ENCODE results near the gene MICALL1.
"Not testable (repeated sequence)": the region's sequence is repeated elsewhere in the genome, so short reads cannot be mapped to it uniquely, and the experiment has no call there.

The MICALL1 gene

DNA sequence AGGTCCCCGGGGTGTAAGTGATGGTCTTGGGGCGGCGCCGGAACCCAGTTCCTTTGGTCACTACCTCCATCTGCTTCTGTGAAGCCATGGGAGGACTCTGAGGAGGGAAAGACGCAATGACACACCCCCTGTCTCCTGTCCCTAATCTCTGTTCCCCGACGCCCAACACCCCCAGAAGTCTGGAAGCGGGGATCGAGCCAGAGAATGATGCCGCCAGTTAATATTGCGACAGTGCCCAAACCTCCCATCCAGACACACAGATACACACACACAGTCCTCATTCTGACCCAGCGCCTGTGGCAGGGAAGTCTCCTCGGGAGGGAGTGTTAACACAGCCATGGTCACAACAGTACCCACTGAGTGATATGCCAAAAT is 47.0 kb downstream of the MICALL1 start:
- peak overlapping the region; percentile 63 for H3K27ac ChIP-seq
- peak overlapping the region; percentile 78 to 83 for H3K4me3 ChIP-seq (ENCODE audit: low read depth in 1 of 2, low read length in 1 of 2)
- H3K36me3 ChIP-seq: peaks cover 16% of the 10 kb centered on the region
- H3K9me3 ChIP-seq: no peaks in the 10 kb centered on the region
- H3K27me3 ChIP-seq: peaks cover 26% of the 10 kb centered on the region
- TF ChIP-seq, protein P1, sequence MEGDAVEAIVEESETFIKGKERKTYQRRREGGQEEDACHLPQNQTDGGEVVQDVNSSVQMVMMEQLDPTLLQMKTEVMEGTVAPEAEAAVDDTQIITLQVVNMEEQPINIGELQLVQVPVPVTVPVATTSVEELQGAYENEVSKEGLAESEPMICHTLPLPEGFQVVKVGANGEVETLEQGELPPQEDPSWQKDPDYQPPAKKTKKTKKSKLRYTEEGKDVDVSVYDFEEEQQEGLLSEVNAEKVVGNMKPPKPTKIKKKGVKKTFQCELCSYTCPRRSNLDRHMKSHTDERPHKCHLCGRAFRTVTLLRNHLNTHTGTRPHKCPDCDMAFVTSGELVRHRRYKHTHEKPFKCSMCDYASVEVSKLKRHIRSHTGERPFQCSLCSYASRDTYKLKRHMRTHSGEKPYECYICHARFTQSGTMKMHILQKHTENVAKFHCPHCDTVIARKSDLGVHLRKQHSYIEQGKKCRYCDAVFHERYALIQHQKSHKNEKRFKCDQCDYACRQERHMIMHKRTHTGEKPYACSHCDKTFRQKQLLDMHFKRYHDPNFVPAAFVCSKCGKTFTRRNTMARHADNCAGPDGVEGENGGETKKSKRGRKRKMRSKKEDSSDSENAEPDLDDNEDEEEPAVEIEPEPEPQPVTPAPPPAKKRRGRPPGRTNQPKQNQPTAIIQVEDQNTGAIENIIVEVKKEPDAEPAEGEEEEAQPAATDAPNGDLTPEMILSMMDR (IDR thresholded peaks at IDR 0.05): no peak
- H3K4me1 ChIP-seq (ENCODE audit: control insufficient read depth in 1 of 2, insufficient read depth in 1 of 2, low read depth in 1 of 2, low read length in 1 of 2): peaks cover 23 to 24% of the 10 kb centered on the region in 2 experiments

DNA sequence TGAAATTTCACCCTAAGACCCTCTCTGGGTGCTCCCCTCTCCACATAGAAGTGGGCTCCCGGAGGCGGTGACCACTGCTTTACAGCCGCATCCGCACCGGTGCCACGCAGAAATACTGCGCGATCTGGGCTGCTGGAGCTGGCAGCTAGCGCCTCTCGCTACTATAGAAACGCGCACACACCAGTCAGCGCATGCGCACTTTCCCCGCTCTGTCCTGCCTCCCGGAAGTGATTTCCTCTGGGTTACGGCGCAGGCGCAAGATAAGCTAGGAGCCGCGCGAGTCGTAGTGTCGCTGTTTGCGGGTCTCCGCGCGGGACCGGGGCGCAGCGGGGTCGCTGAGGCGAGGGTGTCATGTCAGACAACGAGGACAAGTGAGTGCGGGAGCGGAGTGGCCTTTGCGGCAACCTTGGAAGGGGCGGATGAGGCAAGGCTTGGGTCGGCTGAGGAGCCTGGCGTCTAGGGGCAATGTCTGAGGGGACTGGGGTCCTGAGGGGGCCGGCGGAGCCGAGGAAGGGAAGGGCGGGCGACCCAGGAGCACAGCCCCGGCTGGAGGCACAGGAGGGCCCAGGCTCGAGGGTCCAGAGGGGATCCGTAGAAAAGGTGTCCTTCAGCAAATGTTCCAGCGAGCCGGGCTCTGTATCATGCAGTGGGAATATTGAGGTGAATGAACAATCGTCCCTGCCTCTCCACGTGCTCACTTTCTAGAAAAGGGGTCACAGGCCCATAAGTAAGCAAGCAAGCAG is 47.5 kb downstream of the MICALL1 start, which contains the start of the genes C22orf23 and POLR2F:
C22orf23 (minus strand) TSS at position 165 of the 743 bp plus-strand sequence. CDS start 452 bp downstream, outside the sequence.
POLR2F (plus strand) TSS at position 263 of the 743 bp plus-strand sequence; CDS start at position 352, 89 bp downstream.
- H3K9me3 ChIP-seq: no peaks in the 10 kb centered on the region
- peaks cover 20% of the 10 kb centered on the region for H3K36me3 ChIP-seq
- H3K4me1 ChIP-seq (ENCODE audit: control insufficient read depth in 1 of 2, insufficient read depth in 1 of 2, low read depth in 1 of 2, low read length in 1 of 2): peaks cover 23 to 24% of the 10 kb centered on the region in 2 experiments
- peaks cover 26% of the 10 kb centered on the region for H3K27me3 ChIP-seq
- peak within 1 kb of the TSS; percentile 63 for H3K27ac ChIP-seq
- TF ChIP-seq, protein P1 (IDR thresholded peaks at IDR 0.05): no peak
- H3K4me3 ChIP-seq (ENCODE audit: low read depth in 1 of 2, low read length in 1 of 2): peak within 1 kb of the TSS; percentile 78 to 83

DNA sequence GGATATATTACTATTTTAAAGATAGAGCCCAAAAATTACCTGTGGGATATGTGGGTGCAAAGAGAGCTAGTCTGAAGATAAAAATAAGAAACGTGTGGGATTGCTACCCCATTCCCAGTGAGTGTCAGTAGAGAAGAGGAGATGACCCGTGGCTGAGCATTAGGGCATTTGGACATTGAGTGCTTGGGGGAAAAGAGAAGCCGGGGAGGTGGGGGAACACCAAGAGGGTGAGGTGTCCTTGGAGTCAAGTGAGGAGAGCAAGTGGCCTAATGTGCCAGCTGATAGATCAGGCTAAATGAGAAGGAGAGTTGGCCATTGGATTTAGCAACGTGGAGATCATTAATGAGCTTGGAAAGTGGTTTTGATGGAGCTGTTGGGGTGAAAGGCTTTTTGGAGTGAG is 48.6 kb downstream of the MICALL1 start:
- peaks cover 31% of the 10 kb centered on the region for H3K36me3 ChIP-seq
- peaks cover 26% of the 10 kb centered on the region for H3K27me3 ChIP-seq
- H3K4me3 ChIP-seq (ENCODE audit: low read depth in 1 of 2, low read length in 1 of 2): peak overlapping the region in 1 of 2 experiments; percentile 78
- peaks cover 23 to 24% of the 10 kb centered on the region in 2 experiments for H3K4me1 ChIP-seq (ENCODE audit: control insufficient read depth in 1 of 2, insufficient read depth in 1 of 2, low read depth in 1 of 2, low read length in 1 of 2)
- no peaks in the 10 kb centered on the region for H3K9me3 ChIP-seq
- no peak overlapping the region for H3K27ac ChIP-seq
- TF ChIP-seq, protein P1 (IDR thresholded peaks at IDR 0.05): no peak

DNA sequence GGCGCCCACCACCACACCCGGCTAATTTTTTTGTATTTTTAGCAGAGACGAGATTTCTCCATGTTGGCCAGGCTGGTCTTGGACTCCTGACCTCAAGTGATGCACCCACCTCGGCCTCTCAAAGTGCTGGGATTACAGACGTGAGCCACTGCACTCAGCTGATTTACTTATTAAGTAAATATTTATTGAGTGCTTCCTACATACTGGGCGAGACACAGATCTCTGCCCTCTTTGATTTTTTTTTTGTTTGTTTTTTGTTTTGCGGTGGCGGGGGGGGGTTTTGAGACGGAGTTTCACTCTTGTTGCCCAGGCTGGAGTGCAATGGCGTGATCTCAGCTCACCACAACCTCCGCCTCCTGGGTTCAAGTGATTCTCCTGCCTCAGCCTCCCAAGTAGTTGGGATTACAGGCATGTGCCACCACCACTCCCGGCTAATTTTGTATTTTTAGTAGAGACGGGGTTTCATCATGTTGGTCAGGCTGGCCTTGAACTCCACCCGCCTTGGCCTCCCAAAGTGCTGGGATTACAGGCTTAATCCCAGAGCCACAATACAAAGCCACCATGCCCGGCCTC is 49.8 kb downstream of the MICALL1 start:
- not testable (repeated sequence) for H3K27ac ChIP-seq; H3K4me3 ChIP-seq (ENCODE audit: low read depth in 1 of 2, low read length in 1 of 2); H3K9me3 ChIP-seq
- Histone ChIP-seq H3K36me3 (peaks cover 43% of the 10 kb centered on the region), H3K27me3 (peaks cover 25% of the 10 kb centered on the region), H3K4me1 (ENCODE audit: control insufficient read depth in 1 of 2, insufficient read depth in 1 of 2, low read depth in 1 of 2, low read length in 1 of 2) (peaks cover 23 to 24% of the 10 kb centered on the region in 2 experiments)

DNA sequence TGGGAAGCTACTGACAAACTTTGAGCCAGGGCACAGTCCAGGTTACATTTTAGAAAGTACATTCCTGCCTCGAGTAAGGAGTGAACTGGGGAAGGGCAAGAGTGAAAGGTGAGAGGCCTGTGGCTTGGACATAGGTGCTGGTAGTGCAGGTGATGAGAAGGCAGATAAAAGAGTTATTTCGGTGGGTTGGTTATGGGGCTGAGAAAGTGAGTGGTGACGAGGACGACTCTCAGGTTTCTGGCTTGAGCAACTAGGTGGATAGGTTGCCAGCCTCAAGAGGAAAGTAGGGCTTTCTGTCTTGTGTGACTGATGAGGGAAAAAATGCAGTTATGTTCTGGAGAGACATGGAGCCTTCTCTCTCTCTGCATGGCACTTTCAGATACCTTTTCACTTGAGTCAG is 51.1 kb downstream of the MICALL1 start:
- peaks cover 56% of the 10 kb centered on the region for H3K36me3 ChIP-seq
- H3K4me3 ChIP-seq (ENCODE audit: low read depth in 1 of 2, low read length in 1 of 2): no peak overlapping the region
- TF ChIP-seq, protein P1 (IDR thresholded peaks at IDR 0.05): no peak
- no peaks in the 10 kb centered on the region for H3K9me3 ChIP-seq
- H3K27me3 ChIP-seq: peaks cover 12% of the 10 kb centered on the region
- H3K27ac ChIP-seq: no peak overlapping the region
- H3K4me1 ChIP-seq (ENCODE audit: control insufficient read depth in 1 of 2, insufficient read depth in 1 of 2, low read depth in 1 of 2, low read length in 1 of 2): peaks cover 23 to 24% of the 10 kb centered on the region in 2 experiments

All from neutrophil (primary cell).